Measurements from ENCODE around the gene BACH2. TPM values are rescaled to one million over a fixed set of nuclear protein-coding genes. Genes with fewer than 3 reads are reported as not detected.

The BACH2 gene
- polyA plus RNA-seq, 1 experiment, result 2.2 TPM

DNA sequence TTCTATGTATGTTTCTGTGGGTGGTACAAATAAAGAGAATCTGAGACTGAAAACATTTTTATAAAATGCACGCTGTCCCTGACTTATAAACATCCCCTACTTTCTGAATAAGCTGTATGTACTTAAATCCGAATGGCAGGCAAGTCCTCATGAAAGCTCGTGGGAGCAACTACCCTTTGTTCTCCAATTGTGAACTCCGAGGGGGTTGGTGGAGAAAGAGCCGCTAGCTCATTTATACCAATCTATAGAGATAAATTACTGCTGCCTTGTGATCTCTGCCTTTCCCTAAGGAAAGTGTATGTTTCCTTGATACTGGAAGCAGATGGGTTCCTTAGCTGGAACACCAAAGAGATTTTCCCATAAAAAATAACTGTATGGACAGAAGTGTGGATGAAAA lies 317.9 kb downstream of the BACH2 start:
- Histone ChIP-seq H3K9me3 (ENCODE audit: control insufficient read depth, insufficient read depth, low read length) (no peaks in the 10 kb centered on the region), H3K27ac (ENCODE audit: low read depth, low read length) (no peak overlapping the region), H3K4me3 (ENCODE audit: low read depth, low read length) (no peak overlapping the region), H3K27me3 (ENCODE audit: control insufficient read depth, insufficient read depth, low read length) (no peaks in the 10 kb centered on the region)
- TF ChIP-seq, protein P1, sequence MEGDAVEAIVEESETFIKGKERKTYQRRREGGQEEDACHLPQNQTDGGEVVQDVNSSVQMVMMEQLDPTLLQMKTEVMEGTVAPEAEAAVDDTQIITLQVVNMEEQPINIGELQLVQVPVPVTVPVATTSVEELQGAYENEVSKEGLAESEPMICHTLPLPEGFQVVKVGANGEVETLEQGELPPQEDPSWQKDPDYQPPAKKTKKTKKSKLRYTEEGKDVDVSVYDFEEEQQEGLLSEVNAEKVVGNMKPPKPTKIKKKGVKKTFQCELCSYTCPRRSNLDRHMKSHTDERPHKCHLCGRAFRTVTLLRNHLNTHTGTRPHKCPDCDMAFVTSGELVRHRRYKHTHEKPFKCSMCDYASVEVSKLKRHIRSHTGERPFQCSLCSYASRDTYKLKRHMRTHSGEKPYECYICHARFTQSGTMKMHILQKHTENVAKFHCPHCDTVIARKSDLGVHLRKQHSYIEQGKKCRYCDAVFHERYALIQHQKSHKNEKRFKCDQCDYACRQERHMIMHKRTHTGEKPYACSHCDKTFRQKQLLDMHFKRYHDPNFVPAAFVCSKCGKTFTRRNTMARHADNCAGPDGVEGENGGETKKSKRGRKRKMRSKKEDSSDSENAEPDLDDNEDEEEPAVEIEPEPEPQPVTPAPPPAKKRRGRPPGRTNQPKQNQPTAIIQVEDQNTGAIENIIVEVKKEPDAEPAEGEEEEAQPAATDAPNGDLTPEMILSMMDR (IDR thresholded peaks at IDR 0.05; ENCODE audit: low read depth, low read length), result no peak
- ChIA-PET CTCF (interaction anchor here (1.0 to 2.1 kb wide), 3 partner anchors 38 to 501 kb away, joined by 3 to 6 read pairs (median 4); no protein-coding TSS in a partner anchor), POLR2A (interaction anchor here (1.5 to 2.5 kb wide), 2 partner anchors 8 to 240 kb away, joined by 3 to 19 read pairs; no protein-coding TSS in a partner anchor)
- no peak for DNase-seq (ENCODE audit: low read depth, low spot score)

DNA sequence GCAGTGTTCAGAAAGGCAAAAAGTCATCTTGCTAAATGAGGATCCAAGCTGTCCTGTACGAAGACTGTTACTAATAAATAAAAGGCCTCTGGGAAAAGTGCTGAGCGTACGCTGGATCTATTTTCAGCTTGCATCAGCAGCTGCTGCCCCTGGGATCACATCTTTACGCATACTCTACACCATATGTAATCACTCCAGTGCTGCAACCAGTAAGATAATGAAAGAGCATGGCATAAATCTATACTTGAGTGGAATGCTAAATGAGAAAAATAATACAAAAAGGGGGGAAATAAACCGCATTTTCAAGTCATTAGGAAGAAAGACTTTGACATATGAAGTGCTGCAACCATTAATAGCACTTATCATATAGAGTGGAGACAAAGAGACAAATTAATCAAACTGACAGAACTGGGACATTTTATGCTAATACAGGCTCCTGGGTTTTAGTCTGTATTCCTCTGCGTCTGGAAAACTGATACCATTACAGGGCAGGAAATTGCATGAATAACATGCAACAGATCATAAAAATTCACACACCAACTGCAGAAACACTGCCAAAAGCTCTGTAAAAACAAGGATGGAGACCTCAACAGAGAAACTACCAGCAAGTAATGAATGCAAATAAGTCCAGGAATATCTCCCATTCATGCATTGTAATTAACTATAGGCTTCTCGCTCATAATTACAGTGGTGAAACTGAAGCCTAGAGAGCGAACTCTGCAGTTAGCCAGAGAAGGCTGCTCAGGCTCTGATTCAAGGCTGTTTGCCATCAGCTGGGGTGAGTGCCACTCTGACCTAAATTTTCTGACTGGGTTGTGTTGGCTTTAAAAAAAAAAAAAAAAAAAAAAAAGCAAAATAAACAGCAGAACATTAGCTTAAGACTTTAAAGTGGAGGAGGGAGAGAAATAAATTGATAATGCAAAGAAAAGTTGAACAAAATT lies 318.6 kb downstream of the BACH2 start:
- Histone ChIP-seq H3K4me3 (ENCODE audit: low read depth, low read length) (no peak overlapping the region), H3K27ac (ENCODE audit: low read depth, low read length) (peak overlapping the region; percentile 73), H3K27me3 (ENCODE audit: control insufficient read depth, insufficient read depth, low read length) (no peaks in the 10 kb centered on the region), H3K9me3 (ENCODE audit: control insufficient read depth, insufficient read depth, low read length) (no peaks in the 10 kb centered on the region)
- ChIA-PET CTCF (interaction anchor here (1.0 to 3.6 kb wide), 6 partner anchors 8 to 502 kb away, joined by 3 to 20 read pairs (median 6); no protein-coding TSS in a partner anchor), POLR2A (interaction anchor here (1.0 to 2.5 kb wide), 3 partner anchors 9 to 241 kb away, joined by 3 to 19 read pairs (median 3); no protein-coding TSS in a partner anchor)
- peak; percentile 69 for DNase-seq (ENCODE audit: low read depth, low spot score)
- TF ChIP-seq, protein P1 (IDR thresholded peaks at IDR 0.05; ENCODE audit: low read depth, low read length), result no peak

DNA sequence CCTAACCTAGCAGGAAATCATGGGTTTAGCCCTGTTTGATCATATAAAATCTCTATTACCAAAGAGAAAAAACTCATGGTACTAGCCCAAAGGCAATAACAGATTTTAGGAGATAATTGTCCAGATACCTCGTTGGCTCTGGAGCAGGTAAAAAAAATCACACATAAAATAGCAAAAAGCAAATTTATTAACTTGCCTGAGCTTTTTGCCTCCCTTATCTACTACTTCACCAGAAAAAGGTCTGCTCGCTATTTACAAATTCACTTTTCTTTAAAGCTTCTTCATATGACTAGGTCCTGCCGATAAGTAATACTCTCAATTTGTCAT lies 320.0 kb downstream of the BACH2 start:
- ChIA-PET POLR2A (interaction anchor here (2.5 kb wide), 1 partner anchor 10 kb away, joined by 19 read pairs; no protein-coding TSS in a partner anchor), CTCF (interaction anchor here (1.6 to 3.6 kb wide), 4 partner anchors 9 to 502 kb away, joined by 5 to 20 read pairs (median 12); no protein-coding TSS in a partner anchor)
- TF ChIP-seq, protein P1 (IDR thresholded peaks at IDR 0.05; ENCODE audit: low read depth, low read length), result no peak
- no peak for DNase-seq (ENCODE audit: low read depth, low spot score)
- no peaks in the 10 kb centered on the region for H3K27me3 ChIP-seq (ENCODE audit: control insufficient read depth, insufficient read depth, low read length)
- no peaks in the 10 kb centered on the region for H3K9me3 ChIP-seq (ENCODE audit: control insufficient read depth, insufficient read depth, low read length)
- no peak overlapping the region for H3K27ac ChIP-seq (ENCODE audit: low read depth, low read length)
- no peak overlapping the region for H3K4me3 ChIP-seq (ENCODE audit: low read depth, low read length)

DNA sequence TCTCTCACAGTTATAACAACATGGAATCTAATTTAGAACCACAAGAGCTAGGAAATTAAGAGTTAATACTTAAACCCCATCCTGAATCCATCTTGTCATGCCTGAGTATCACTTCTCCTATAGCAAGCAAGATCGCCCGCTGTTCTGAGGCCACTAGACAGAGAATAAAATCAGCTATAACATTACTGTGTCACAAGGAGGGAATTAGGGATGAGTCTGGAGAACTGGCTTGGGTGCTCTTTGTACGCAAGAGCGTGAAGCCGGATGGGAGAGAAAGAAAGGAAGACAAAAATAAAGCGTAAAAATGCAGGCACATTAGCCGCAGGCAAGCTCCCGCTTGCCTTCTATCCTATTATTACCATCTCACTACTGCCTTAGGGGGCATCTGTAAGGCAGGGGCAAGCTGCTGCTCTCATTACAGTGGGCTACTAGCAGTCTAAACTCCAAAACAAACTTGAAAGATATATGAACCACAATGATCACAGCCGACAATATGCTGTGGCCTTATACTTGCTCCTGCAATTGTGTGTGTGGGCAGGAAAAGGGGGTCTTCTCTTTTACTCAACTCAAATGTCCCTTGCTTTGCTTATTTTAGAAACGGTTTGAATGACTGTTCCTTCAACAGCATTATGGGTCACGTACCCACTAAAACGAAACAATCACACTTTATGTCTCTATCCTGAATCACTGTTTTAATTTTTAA lies 320.5 kb downstream of the BACH2 start:
- H3K9me3 ChIP-seq (ENCODE audit: control insufficient read depth, insufficient read depth, low read length), result no peaks in the 10 kb centered on the region
- ChIA-PET CTCF (interaction anchor here (1.6 to 3.6 kb wide), 4 partner anchors 36 to 503 kb away, joined by 7 to 20 read pairs (median 12); no protein-coding TSS in a partner anchor), POLR2A (interaction anchor here (2.5 kb wide), 1 partner anchor 10 kb away, joined by 19 read pairs; no protein-coding TSS in a partner anchor)
- no peak overlapping the region for H3K27ac ChIP-seq (ENCODE audit: low read depth, low read length)
- H3K27me3 ChIP-seq (ENCODE audit: control insufficient read depth, insufficient read depth, low read length), result no peaks in the 10 kb centered on the region
- no peak overlapping the region for H3K4me3 ChIP-seq (ENCODE audit: low read depth, low read length)
- no peak for DNase-seq (ENCODE audit: low read depth, low spot score)
- TF ChIP-seq, protein P1 (IDR thresholded peaks at IDR 0.05; ENCODE audit: low read depth, low read length), result no peak

All from AG04450 (cell line).